Gastrocnemius medialis (tissue), 4 donors: Measurements from ENCODE around the gene SPEF2. TPM values are rescaled to one million over a fixed set of nuclear protein-coding genes. Genes with fewer than 3 reads are reported as not detected.

Experiments
- ATAC-seq, 2 donors: fragments of 150-250 bp; one replicate each; pipeline ENCODE4 v1.9.1; 2016
- DNase-seq, 2 donors: peaks; one replicate each; pipeline ENCODE4 v3.0.0-alpha.2; 2019
- H3K27ac ChIP-seq, 4 donors: fragments of 200-600 bp; sonication (generic); 1 replicate in 1 of 4; 2 replicates in 3 of 4; pipeline ENCODE4 v1.5.1; 2016 to 2018; ENCODE audit warnings: mild to moderate bottlenecking in 2 of 4, moderate library complexity in 1 of 4
- H3K27me3 ChIP-seq, 3 donors: fragments of 200-600 bp; sonication (generic) in 2 of 3; 1 replicate in 1 of 3; 2 replicates in 2 of 3; pipeline versions ENCODE4 v1.5.1 to v1.6.0; 2016 to 2019; ENCODE audit warnings: mild to moderate bottlenecking in 1 of 3, moderate library complexity in 1 of 3
- H3K36me3 ChIP-seq, 2 donors: fragments of 200-600 bp; sonication (generic) in 1 of 2; one replicate each; pipeline ENCODE4 v1.5.1; 2017 to 2018
- H3K4me1 ChIP-seq, 2 donors: fragments of 200-600 bp; sonication (generic) in 1 of 2; one replicate each; pipeline ENCODE4 v1.5.1; 2016 to 2017; ENCODE audit warnings: mild to moderate bottlenecking in 2 of 2
- H3K4me3 ChIP-seq, 4 donors: fragments of 200-600 bp; sonication (generic) in 3 of 4; 1 replicate in 1 of 4; 2 replicates in 3 of 4; pipeline ENCODE4 v1.5.1; 2016 to 2019; ENCODE audit warnings: mild to moderate bottlenecking in 2 of 4
- H3K9me3 ChIP-seq, 3 donors: fragments of 200-600 bp; sonication (generic) in 2 of 3; 1 replicate in 1 of 3; 2 replicates in 2 of 3; pipeline ENCODE4 v1.5.1; 2016 to 2019
- POLR2A ChIP-seq, 2 donors: fragments of 450-650 bp; IDR thresholded peaks; one replicate each; pipeline ENCODE4 v1.6.1; 2017; ENCODE audit warnings: antibody characterized with exemption in 2 of 2, mild to moderate bottlenecking in 2 of 2, moderate library complexity in 2 of 2
- in situ Hi-C, 4 donors: fragments of 200-750 bp; cut with MboI; loops; one replicate each; pipeline versions ENCODE4 v1.15.0 to v1.8.0; 2017; ENCODE audit warnings: low sequenced_read_pairs in 4 of 4
- intact Hi-C: fragments of 100-400 bp; cut with DNase I; formaldehyde crosslinking; loops from one replicate; pipeline ENCODE4 v1.15.1; 2023; ENCODE audit warnings: low total_unique reads
- total RNA-seq, 4 donors: library from RNA; depleted of rRNA; stranded (reverse); fragments of >200 nt; gene quantifications; one replicate each; pipeline versions ENCODE4 v1.1.0 to v1.2.3, GENCODE V29; 2016
- TF ChIP-seq, protein P1 (sequence below), 5 experiments: fragments of 450-650 bp in 3 of 5; fragments of 200-600 bp in 2 of 5; sonication (generic) in 2 of 5; IDR thresholded peaks in 4 of 5; conservative IDR thresholded peaks in 1 of 5; 1 replicate in 4 of 5; 2 replicates in 1 of 5; pipeline ENCODE4 v1.5.1; 2016 to 2019; ENCODE audit warnings: antibody characterized with exemption in 5 of 5, mild to moderate bottlenecking in 3 of 5, moderate library complexity in 3 of 5

The SPEF2 gene
- total RNA-seq, 4 donors from 2014 or later: 0.11 to 0.46 TPM; not detected in 2

DNA sequence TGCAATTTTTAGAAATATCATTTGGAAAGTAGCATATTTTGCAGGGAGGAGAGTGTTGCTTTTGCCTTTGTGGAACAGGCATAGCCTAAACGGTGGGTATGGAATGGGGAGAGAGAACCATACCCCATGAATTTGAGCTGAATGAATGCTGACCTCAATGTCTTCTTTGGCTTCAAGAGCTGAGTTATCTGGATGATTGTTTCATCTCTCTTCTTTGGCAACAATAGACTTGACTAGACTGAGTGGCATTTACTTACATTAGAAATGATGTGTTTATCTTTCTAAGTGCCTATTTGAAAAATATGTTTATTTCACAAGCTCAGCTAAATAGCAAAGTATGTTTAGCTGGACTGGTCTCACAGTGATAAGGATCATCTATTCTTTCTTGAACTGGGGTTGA is 42.8 kb downstream of the SPEF2 start:
- in situ Hi-C loops (no loop called here), intact Hi-C loops (no loop called here)
- H3K9me3 ChIP-seq: no peaks in the 10 kb centered on the region
- DNase-seq (no peak), ATAC-seq (no peak)
- H3K27me3 ChIP-seq: no peaks in the 10 kb centered on the region
- H3K27ac ChIP-seq: no peak overlapping the region
- TF ChIP-seq, protein P1, sequence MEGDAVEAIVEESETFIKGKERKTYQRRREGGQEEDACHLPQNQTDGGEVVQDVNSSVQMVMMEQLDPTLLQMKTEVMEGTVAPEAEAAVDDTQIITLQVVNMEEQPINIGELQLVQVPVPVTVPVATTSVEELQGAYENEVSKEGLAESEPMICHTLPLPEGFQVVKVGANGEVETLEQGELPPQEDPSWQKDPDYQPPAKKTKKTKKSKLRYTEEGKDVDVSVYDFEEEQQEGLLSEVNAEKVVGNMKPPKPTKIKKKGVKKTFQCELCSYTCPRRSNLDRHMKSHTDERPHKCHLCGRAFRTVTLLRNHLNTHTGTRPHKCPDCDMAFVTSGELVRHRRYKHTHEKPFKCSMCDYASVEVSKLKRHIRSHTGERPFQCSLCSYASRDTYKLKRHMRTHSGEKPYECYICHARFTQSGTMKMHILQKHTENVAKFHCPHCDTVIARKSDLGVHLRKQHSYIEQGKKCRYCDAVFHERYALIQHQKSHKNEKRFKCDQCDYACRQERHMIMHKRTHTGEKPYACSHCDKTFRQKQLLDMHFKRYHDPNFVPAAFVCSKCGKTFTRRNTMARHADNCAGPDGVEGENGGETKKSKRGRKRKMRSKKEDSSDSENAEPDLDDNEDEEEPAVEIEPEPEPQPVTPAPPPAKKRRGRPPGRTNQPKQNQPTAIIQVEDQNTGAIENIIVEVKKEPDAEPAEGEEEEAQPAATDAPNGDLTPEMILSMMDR (IDR thresholded peaks at IDR 0.05 in 4 of 5, conservative IDR thresholded peaks at IDR 0.05 in 1 of 5): no peak
- TF ChIP-seq POLR2A (IDR thresholded peaks at IDR 0.05): no peak
- no peaks in the 10 kb centered on the region for H3K36me3 ChIP-seq
- H3K4me1 ChIP-seq: no peaks in the 10 kb centered on the region
- H3K4me3 ChIP-seq: no peak overlapping the region

DNA sequence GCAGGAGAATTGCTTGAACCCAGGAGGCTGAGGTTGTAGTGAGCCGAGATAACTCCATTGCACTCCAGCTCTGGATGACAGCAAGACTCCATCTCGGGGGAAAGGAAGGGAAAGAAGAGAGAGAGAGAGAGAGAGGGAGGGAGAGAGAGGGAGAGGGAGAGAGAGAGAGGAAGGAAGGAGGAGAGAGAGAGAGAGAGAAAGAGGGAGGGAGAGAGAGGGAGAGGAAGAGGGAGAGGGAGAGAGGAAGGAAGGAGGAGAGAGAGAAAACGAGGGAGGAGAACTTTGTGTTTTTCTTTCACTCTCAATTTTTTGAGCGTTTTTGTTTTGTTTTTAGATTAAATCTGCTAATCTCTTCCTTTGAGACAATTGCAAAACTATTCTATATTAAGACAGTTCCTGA is 46.9 kb downstream of the SPEF2 start:
- in situ Hi-C loops: no loop called here
- no peak overlapping the region for H3K4me3 ChIP-seq
- H3K27me3 ChIP-seq: no peaks in the 10 kb centered on the region
- no peak for TF ChIP-seq POLR2A (IDR thresholded peaks at IDR 0.05)
- TF ChIP-seq, protein P1 (IDR thresholded peaks at IDR 0.05 in 4 of 5, conservative IDR thresholded peaks at IDR 0.05 in 1 of 5): no peak
- no peaks in the 10 kb centered on the region for H3K36me3 ChIP-seq
- H3K4me1 ChIP-seq: no peaks in the 10 kb centered on the region
- ATAC-seq (no peak), DNase-seq (no peak)
- no peak overlapping the region for H3K27ac ChIP-seq
- intact Hi-C loops: no loop called here
- no peaks in the 10 kb centered on the region for H3K9me3 ChIP-seq

DNA sequence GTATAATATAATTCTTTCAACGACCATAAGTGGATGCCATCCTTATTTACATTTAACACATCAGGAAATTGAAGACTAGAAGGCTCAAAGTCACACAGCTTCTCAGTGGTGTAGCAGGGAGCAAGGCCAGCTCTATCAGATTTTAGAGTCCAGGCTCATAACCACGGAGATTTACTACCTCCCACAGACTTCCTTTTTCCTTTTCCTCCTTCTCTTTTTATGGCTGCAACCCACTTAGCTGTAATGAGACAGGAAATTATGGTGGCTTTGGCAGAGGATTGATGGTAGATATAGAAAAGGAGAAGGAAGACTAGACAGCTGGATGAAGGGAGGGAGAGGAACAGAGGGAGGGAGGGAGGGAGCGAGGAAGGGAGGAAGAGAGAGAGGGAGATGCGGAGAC is 47.4 kb downstream of the SPEF2 start:
- Histone ChIP-seq H3K4me3 (no peak overlapping the region), H3K9me3 (no peaks in the 10 kb centered on the region), H3K4me1 (no peaks in the 10 kb centered on the region), H3K36me3 (no peaks in the 10 kb centered on the region), H3K27ac (no peak overlapping the region), H3K27me3 (no peaks in the 10 kb centered on the region)
- in situ Hi-C loops (no loop called here), intact Hi-C loops (no loop called here)
- ATAC-seq (no peak), DNase-seq (no peak)
- no peak for TF ChIP-seq POLR2A (IDR thresholded peaks at IDR 0.05)
- TF ChIP-seq, protein P1 (IDR thresholded peaks at IDR 0.05 in 4 of 5, conservative IDR thresholded peaks at IDR 0.05 in 1 of 5): no peak

DNA sequence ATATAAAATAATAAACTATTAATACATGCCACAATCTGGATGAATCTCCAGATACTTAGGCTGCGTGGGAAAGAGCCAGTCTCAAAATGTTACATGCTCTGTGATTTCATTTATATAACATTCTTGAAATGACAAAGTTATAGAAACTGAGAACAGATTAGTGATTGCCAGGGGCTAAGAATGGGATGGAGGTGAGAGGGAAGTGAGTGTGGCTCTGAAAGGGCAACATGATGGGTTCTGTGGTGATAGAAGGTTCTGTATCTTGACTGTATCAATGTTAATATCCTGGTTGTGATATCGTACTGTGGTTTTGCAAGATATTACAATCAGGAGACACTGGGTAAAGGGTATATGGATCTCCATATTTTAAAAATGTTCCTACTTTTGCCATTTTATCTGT is 50.7 kb downstream of the SPEF2 start:
- H3K4me3 ChIP-seq: no peak overlapping the region

DNA sequence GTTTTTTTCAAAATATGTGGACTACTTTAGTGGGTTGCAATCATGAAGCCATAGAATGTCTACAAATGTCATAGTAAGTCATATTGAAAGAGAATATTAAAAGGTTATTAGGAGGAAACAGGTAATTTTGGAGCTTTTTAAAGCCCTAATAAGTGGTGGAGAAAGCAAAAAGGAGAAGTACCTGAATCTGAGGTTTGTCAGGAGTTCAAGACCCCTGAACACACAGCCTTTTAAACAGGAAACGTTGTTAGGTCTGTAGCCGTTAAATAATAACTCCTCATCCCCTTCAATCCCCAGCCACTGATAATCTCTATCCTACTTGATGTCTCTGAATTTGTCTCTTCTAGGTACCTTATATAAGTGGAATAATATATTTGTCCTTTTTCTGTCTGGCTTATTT is 51.1 kb downstream of the SPEF2 start:
- Histone ChIP-seq H3K9me3 (no peaks in the 10 kb centered on the region), H3K36me3 (no peaks in the 10 kb centered on the region), H3K27me3 (no peaks in the 10 kb centered on the region), H3K27ac (no peak overlapping the region), H3K4me1 (no peaks in the 10 kb centered on the region), H3K4me3 (no peak overlapping the region)
- intact Hi-C loops: no loop called here
- in situ Hi-C loops: no loop called here
- TF ChIP-seq, protein P1 (IDR thresholded peaks at IDR 0.05 in 4 of 5, conservative IDR thresholded peaks at IDR 0.05 in 1 of 5): no peak
- TF ChIP-seq POLR2A (IDR thresholded peaks at IDR 0.05): no peak
- DNase-seq (no peak), ATAC-seq (no peak)

More for the DNA sequence above, 50.7 kb downstream of the SPEF2 start:
- Histone ChIP-seq H3K9me3 (no peaks in the 10 kb centered on the region), H3K27me3 (no peaks in the 10 kb centered on the region), H3K27ac (no peak overlapping the region), H3K36me3 (no peaks in the 10 kb centered on the region), H3K4me1 (no peaks in the 10 kb centered on the region)
- ATAC-seq (no peak), DNase-seq (no peak)
- TF ChIP-seq POLR2A (IDR thresholded peaks at IDR 0.05): no peak
- TF ChIP-seq, protein P1 (IDR thresholded peaks at IDR 0.05 in 4 of 5, conservative IDR thresholded peaks at IDR 0.05 in 1 of 5): no peak
- intact Hi-C loops (no loop called here), in situ Hi-C loops (no loop called here)
